ENCODE measurements around the gene SH3BP5L.

The SH3BP5L gene

DNA sequence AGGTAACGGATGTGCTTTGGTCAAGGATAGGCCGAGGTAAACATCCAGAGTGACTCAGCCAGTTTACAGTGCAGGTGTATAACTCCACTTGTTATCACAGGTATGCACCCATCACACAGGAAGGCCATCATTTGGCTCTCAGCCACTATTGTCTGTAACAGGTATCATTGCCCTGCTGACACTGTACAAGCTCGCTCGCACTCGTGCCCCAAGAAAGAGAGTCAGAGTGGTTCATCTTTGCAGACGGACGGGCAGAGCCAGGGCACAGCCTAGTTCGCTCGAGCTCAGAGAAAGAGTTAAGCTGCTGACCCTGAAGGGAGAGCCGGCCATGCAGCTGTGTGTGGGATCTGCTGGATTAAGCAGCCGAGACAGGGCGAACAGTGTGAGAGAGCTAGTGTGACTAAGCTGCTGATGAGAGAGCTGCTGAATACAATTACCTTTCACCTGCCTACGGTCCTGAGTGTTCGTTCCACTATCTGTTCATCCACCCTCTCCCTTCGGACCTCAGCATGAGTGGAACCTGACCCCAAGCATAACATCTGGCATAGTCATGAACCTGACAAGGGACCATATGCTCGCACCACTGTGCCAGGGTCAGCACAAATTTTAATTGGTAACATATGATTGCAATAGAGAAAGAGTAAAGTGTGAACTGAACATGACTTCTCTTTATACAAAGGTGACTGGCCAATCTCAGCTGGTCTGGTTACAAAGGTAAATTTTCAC is 43.1 kb downstream of the SH3BP5L start:
- Mint-ChIP-seq H3K27me3 (peaks cover 2% of the 10 kb centered on the region), H3K4me1 (ENCODE audit: low read depth) (peaks cover 37% of the 10 kb centered on the region), H3K27ac (no peak overlapping the region), H3K4me3 (no peak overlapping the region), H3K36me3 (ENCODE audit: low read depth) (no peaks in the 10 kb centered on the region), H3K9me3 (peaks cover 17% of the 10 kb centered on the region)
- intact Hi-C loops (cut with micrococcal nuclease): no loop called here

DNA sequence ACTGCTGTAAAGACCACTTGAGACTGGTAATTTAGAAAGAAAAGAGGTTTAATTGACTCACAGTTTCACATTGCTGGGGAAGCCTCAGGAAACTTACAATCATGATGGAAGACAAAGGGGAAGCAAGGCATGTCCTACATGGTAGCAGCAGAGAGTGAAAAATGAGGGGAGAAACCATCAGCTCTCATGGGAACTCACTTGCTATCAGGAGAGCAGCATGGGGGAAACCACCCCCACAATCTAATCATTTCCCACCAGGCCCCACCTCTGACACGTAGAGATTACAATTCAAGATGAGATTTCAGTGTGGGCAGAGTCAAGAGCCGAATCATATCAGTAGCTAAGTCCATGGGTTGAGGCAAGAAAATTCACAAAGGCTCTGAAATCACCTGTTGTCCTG is 46.4 kb downstream of the SH3BP5L start:
- Mint-ChIP-seq H3K36me3 (ENCODE audit: low read depth) (no peaks in the 10 kb centered on the region), H3K27me3 (peaks cover 2% of the 10 kb centered on the region), H3K4me3 (no peak overlapping the region), H3K27ac (no peak overlapping the region), H3K9me3 (peaks cover 33% of the 10 kb centered on the region), H3K4me1 (ENCODE audit: low read depth) (peaks cover 22% of the 10 kb centered on the region)
- intact Hi-C loops (cut with micrococcal nuclease): no loop called here

DNA sequence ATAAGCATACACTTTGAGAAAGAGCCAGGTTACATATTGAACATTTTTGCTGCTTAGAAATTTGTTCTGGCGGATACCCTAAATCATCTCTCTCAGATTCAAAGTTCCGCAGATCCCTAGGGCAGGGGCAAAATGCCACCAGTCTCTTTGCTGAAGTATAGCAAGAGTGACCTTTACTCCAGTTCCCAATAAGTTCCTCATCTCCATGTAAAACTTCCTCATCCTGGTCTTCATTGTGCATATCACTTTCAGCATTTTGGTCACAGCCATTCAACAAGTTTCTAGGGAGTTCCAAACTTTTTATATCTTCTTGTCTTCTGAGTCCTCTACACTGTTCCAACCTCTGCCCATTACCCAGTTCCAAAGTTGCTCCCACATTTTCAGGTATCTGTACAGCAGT is 46.8 kb downstream of the SH3BP5L start:
- no peak overlapping the region for H3K4me3 Mint-ChIP-seq
- H3K4me1 Mint-ChIP-seq (ENCODE audit: low read depth): peaks cover 22% of the 10 kb centered on the region

DNA sequence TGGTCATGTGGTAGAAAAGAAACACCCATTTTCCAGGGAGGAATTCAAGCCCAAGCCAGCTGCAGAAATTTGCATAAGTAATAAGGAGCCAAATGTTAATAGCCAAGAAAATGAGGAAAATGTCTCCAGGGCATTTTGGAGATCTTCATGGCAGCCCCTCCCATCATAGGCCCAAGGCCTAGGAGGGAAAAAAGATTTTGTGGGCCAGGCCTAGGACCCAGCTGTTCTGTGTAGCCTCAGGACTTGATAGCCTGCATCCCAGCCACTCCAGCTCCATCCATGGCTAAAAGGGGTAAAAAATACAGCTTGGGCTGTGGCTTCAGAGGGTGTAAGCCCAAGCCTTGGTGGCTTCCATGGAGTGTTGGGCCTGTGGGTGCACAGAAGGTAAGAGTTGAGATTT is 48.7 kb downstream of the SH3BP5L start:
- H3K27me3 Mint-ChIP-seq: no peaks in the 10 kb centered on the region
- peaks cover 33% of the 10 kb centered on the region for H3K9me3 Mint-ChIP-seq
- no peaks in the 10 kb centered on the region for H3K36me3 Mint-ChIP-seq (ENCODE audit: low read depth)
- H3K27ac Mint-ChIP-seq: no peak overlapping the region
- H3K4me3 Mint-ChIP-seq: no peak overlapping the region
- intact Hi-C loops (cut with micrococcal nuclease): no loop called here
- peaks cover 22% of the 10 kb centered on the region for H3K4me1 Mint-ChIP-seq (ENCODE audit: low read depth)

More for the DNA sequence above, 46.8 kb downstream of the SH3BP5L start:
- Mint-ChIP-seq H3K27ac (no peak overlapping the region), H3K27me3 (peaks cover 2% of the 10 kb centered on the region), H3K9me3 (peaks cover 33% of the 10 kb centered on the region), H3K36me3 (ENCODE audit: low read depth) (no peaks in the 10 kb centered on the region)
- intact Hi-C loops (cut with micrococcal nuclease): no loop called here

DNA sequence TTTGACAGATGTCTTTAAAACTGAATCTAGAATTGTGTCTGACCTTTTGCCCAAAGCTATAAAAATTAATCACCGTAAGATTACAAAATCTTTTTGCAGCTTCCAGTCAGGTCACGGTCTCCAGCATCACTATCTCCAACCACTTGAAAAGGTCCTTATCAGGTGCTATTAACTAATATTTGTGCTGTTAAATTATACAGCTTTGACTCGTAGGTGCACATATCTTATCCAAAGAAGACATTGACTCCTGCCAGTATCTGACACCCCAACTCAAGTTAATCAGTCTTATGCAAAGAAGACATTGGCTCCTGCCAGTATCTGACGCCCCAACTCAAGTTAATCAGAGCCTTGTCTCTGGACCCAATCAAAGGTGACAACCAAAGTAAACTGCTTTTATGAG is 50.3 kb downstream of the SH3BP5L start:
- peaks cover 19% of the 10 kb centered on the region for H3K9me3 Mint-ChIP-seq
- peaks cover 22% of the 10 kb centered on the region for H3K4me1 Mint-ChIP-seq (ENCODE audit: low read depth)
- no peak overlapping the region for H3K4me3 Mint-ChIP-seq
- intact Hi-C loops (cut with micrococcal nuclease): no loop called here
- H3K27ac Mint-ChIP-seq: no peak overlapping the region
- no peaks in the 10 kb centered on the region for H3K36me3 Mint-ChIP-seq (ENCODE audit: low read depth)
- H3K27me3 Mint-ChIP-seq: no peaks in the 10 kb centered on the region
